HEK293 (cell line): ENCODE results near the gene RBM15B.

Source experiments
- KLF8 ChIP-seq: fragments of 450-650 bp; formaldehyde crosslinking; IDR thresholded peaks from 2 replicates; pipeline ENCODE4 v1.5.1; 2016; ENCODE audit warnings: missing biosample characterization, missing genetic modification characterization
- PBX3 ChIP-seq: sonication (generic); formaldehyde crosslinking; IDR thresholded peaks from 2 replicates; pipeline ENCODE4 v1.8.1; 2022; ENCODE audit warnings: mild to moderate bottlenecking, moderate library complexity, missing genetic modification reagents
- ZNF157 ChIP-seq: fragments of 450-650 bp; formaldehyde crosslinking; IDR thresholded peaks from 2 replicates; pipeline ENCODE4 v1.5.1; 2016; ENCODE audit warnings: missing biosample characterization, missing genetic modification characterization
- ZNF214 ChIP-seq: fragments of 450-650 bp; formaldehyde crosslinking; IDR thresholded peaks from 2 replicates; pipeline ENCODE4 v1.5.1; 2017; ENCODE audit warnings: missing biosample characterization, mild to moderate bottlenecking, missing genetic modification characterization, borderline replicate concordance
- ZNF37A ChIP-seq: fragments of 450-650 bp; IDR thresholded peaks from 2 replicates; pipeline ENCODE4 v1.5.1; 2018; ENCODE audit warnings: missing biosample characterization, missing genetic modification characterization
- ZNF544 ChIP-seq: fragments of 450-650 bp; formaldehyde crosslinking; IDR thresholded peaks from 2 replicates; pipeline ENCODE4 v1.5.0; 2017; ENCODE audit warnings: missing biosample characterization, missing genetic modification characterization
- ZNF596 ChIP-seq: fragments of 450-650 bp; IDR thresholded peaks from 2 replicates; pipeline ENCODE4 v1.5.0; 2018; ENCODE audit warnings: missing biosample characterization, mild to moderate bottlenecking, missing genetic modification characterization, moderate library complexity
- ZNF777 ChIP-seq: fragments of 450-650 bp; formaldehyde crosslinking; IDR thresholded peaks from 2 replicates; pipeline ENCODE4 v1.5.1; 2017; ENCODE audit warnings: missing biosample characterization, missing genetic modification characterization, borderline replicate concordance
- ZSCAN30 ChIP-seq: fragments of 450-650 bp; IDR thresholded peaks from 2 replicates; pipeline ENCODE4 v1.5.1; 2018; ENCODE audit warnings: missing biosample characterization, mild to moderate bottlenecking, missing genetic modification characterization, moderate library complexity
- TF ChIP-seq, protein P1 (sequence below): fragments of 450-650 bp; formaldehyde crosslinking; IDR thresholded peaks from 2 replicates; pipeline ENCODE4 v1.5.1; 2016; ENCODE audit warnings: missing biosample characterization, missing genetic modification characterization
- TF ChIP-seq, protein P2 (sequence below): fragments of 450-650 bp; formaldehyde crosslinking; IDR thresholded peaks from 2 replicates; pipeline ENCODE4 v1.5.1; 2016; ENCODE audit warnings: missing biosample characterization, missing genetic modification characterization

DNA sequence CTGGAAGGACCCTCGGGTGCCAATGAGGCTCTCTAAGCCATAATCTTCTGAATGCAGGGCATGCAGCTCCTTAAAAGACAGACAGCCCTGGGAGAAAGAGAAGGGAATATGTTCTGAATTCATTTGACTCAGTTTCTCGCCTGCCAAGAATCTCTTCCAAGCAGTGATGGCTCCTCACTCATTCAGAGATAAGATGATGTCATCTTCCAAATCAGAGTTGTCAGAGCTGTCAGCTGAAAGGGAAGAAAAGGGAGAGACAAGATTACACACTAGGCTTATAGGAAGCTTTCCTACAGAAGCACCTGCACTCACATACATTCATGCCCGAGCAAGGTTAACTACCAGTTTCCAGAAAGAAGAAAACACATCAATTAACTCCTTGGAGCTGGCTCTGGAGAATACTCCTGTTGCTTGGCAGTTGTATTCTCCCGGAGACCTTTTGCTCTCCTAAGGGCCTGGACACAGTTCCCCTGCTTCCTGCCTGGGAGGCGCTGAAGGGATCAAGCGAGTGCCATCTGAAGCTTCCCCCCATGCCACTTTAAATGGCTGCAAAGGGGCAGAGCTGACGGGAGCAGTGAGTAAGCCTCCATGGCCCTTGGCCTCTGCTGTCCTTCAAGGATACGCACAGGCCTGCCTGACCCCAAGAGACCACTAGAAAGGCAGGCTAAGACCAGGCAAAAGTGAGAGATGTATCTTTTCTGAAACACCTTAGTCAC lies 7.7 kb downstream of the RBM15B start:
- no peak for TF ChIP-seq KLF8 (tag by site-specific recombination)
- no peak for TF ChIP-seq ZNF37A (tag by site-specific recombination)
- TF ChIP-seq ZNF596 (tag by site-specific recombination) = no peak
- no peak for TF ChIP-seq ZNF157 (tag by site-specific recombination)
- TF ChIP-seq, protein P1, sequence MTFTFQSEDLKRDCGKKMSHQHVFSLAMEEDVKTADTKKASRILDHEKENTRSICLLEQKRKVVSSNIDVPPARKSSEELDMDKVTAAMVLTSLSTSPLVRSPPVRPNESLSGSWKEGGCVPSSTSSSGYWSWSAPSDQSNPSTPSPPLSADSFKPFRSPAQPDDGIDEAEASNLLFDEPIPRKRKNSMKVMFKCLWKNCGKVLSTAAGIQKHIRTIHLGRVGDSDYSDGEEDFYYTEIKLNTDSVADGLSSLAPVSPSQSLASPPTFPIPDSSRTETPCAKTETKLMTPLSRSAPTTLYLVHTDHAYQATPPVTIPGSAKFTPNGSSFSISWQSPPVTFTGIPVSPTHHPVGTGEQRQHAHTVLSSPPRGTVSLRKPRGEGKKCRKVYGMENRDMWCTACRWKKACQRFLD = no peak
- TF ChIP-seq, protein P2, sequence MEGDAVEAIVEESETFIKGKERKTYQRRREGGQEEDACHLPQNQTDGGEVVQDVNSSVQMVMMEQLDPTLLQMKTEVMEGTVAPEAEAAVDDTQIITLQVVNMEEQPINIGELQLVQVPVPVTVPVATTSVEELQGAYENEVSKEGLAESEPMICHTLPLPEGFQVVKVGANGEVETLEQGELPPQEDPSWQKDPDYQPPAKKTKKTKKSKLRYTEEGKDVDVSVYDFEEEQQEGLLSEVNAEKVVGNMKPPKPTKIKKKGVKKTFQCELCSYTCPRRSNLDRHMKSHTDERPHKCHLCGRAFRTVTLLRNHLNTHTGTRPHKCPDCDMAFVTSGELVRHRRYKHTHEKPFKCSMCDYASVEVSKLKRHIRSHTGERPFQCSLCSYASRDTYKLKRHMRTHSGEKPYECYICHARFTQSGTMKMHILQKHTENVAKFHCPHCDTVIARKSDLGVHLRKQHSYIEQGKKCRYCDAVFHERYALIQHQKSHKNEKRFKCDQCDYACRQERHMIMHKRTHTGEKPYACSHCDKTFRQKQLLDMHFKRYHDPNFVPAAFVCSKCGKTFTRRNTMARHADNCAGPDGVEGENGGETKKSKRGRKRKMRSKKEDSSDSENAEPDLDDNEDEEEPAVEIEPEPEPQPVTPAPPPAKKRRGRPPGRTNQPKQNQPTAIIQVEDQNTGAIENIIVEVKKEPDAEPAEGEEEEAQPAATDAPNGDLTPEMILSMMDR = no peak
- TF ChIP-seq PBX3 (CRISPR knock-in tag) = no peak
- TF ChIP-seq ZNF544 (tag by site-specific recombination) = no peak
- no peak for TF ChIP-seq ZNF777 (tag by site-specific recombination)
- TF ChIP-seq ZSCAN30 (tag by site-specific recombination) = no peak
- TF ChIP-seq ZNF214 (tag by site-specific recombination) = no peak
